BJ (cell line): ENCODE measurements around the gene STYXL2. TPM values are rescaled to one million over a fixed set of nuclear protein-coding genes. Genes with fewer than 3 reads are reported as not detected.

ENCODE experiments used
- CTCF ChIA-PET: fragments of 350-600 bp; formaldehyde crosslinking; extraction: SDS; loops from one replicate; lab custom pipeline; 2021; ENCODE audit warnings: antibody characterized with exemption, inconsistent platforms; lab: Yijun Ruan, JAX
- POLR2A ChIA-PET: fragments of 300-600 bp; sonication (Branson Sonifier 250); formaldehyde crosslinking; extraction: SDS; loops from one replicate; lab custom pipeline; 2021; ENCODE audit warnings: antibody characterized with exemption; lab: Charles Lee
- DNase-seq: peaks from one replicate; pipeline ENCODE4 v3.0.0-alpha.2; 2011; ENCODE audit warnings: low read depth
- H3K27me3 ChIP-seq: 2 replicates; pipeline ENCODE4 v1.6.0; 2011; ENCODE audit warnings: low read length; ENCODE audit not compliant: control insufficient read depth, insufficient read depth
- H3K36me3 ChIP-seq: 2 replicates; pipeline ENCODE4 v1.5.1; 2011; ENCODE audit warnings: low read length; ENCODE audit not compliant: control insufficient read depth, insufficient read depth
- H3K4me3 ChIP-seq: 2 replicates; pipeline ENCODE4 v1.5.1; 2011; ENCODE audit warnings: low read depth, mild to moderate bottlenecking, control low read depth, low read length
- CTCF ChIP-seq: IDR thresholded peaks from 2 replicates; pipeline ENCODE4 v1.5.1; 2011; ENCODE audit warnings: low read depth, mild to moderate bottlenecking, control low read depth, inconsistent platforms, low read length, moderate library complexity; ENCODE audit not compliant: insufficient read depth
- polyA minus RNA-seq: library from RNA; depleted of rRNA, polyadenylated mRNA; stranded (reverse); fragments of >200 nt; gene quantifications from 2 replicates; pipeline ENCODE4 v1.2.3, GENCODE V29; 2011; rRNA and poly(A)+ RNA removed
- polyA plus RNA-seq: library from polyadenylated mRNA; depleted of rRNA; stranded (reverse); fragments of >200 nt; gene quantifications from 2 replicates; pipeline ENCODE4 v1.2.3, GENCODE V29; 2011; rRNA removed

STYXL2 gene
- polyA plus RNA-seq (not detected in 2 replicates), polyA minus RNA-seq (not detected in 2 replicates)

- no peak for DNase-seq
- ChIA-PET CTCF (interaction anchor here (1.3 kb wide), 1 partner anchor 35 kb away, joined by 3 read pairs; no protein-coding TSS in a partner anchor), POLR2A (no interaction called here)
- H3K36me3 ChIP-seq = no peaks in the 10 kb centered on the region
- H3K27me3 ChIP-seq = no peaks in the 10 kb centered on the region; the same call in 1 of the 2 replicates
- TF ChIP-seq CTCF = no peak
- H3K4me3 ChIP-seq = no peak within 1 kb of the TSS
These were observed at the start of gene STYXL2 for GRCh38 chr1:167093846-167094516. Gene STYXL2 (plus strand): TSS chr1:167094075. CDS start chr1:167094850, 775 bp downstream.

GRCh38 chr1:167051907-167052306 lies 42.0 kb upstream of the STYXL2 start:
- H3K36me3 ChIP-seq = no peaks in the 10 kb centered on the region
- no peaks in the 10 kb centered on the region for H3K27me3 ChIP-seq
- no peak overlapping the region for H3K4me3 ChIP-seq
- POLR2A ChIA-PET = no interaction called here
- no peak for TF ChIP-seq CTCF
- CTCF ChIA-PET = interaction anchor here (0.5 to 18.3 kb wide), 2 partner anchors 84 to 141 kb away, joined by 3 to 343 read pairs; no protein-coding TSS in a partner anchor
- no peak for DNase-seq

- H3K36me3 ChIP-seq = no peaks in the 10 kb centered on the region
- POLR2A ChIA-PET = no interaction called here
- CTCF ChIA-PET = interaction anchor here (0.5 to 18.3 kb wide), 2 partner anchors 84 to 142 kb away, joined by 3 to 343 read pairs; no protein-coding TSS in a partner anchor
- no peaks in the 10 kb centered on the region for H3K27me3 ChIP-seq
- peak; percentile 48 for TF ChIP-seq CTCF
- DNase-seq = no peak
- no peak overlapping the region for H3K4me3 ChIP-seq
These were observed 41.5 kb upstream of the STYXL2 start for GRCh38 chr1:167052389-167052788.

DNA sequence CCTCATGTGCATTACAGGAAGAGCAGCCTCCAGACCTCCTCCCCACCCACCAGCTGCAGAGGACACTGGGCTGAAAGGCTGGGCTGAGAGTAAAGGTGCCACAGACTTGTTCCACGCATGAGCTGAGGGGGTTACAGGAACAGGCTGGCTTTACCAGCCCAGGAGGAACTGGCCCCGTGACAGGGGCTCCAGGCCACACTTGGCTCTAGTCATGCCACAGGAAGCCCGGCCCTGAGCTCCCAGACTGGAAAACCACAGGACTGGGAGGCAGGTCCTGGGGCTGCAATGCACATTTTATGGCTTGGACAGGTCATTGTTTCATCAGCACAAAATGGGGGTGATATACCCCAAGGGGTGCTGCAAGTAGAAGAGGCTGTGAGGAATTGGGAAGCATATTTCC lies 39.3 kb upstream of the STYXL2 start:
- ChIA-PET POLR2A (no interaction called here), CTCF (interaction anchor here (0.5 to 18.3 kb wide), 3 partner anchors 27 to 144 kb away, joined by 3 to 343 read pairs (median 5); no protein-coding TSS in a partner anchor)
- Histone ChIP-seq H3K27me3 (no peaks in the 10 kb centered on the region), H3K4me3 (no peak overlapping the region), H3K36me3 (no peaks in the 10 kb centered on the region)
- no peak for TF ChIP-seq CTCF
- DNase-seq = no peak

- no peak for TF ChIP-seq CTCF
- DNase-seq = no peak
- H3K36me3 ChIP-seq = no peaks in the 10 kb centered on the region
- no peak overlapping the region for H3K4me3 ChIP-seq
- no peaks in the 10 kb centered on the region for H3K27me3 ChIP-seq
- ChIA-PET CTCF (interaction anchor here (0.5 to 18.3 kb wide), 4 partner anchors 12 to 145 kb away, joined by 3 to 343 read pairs (median 4); no protein-coding TSS in a partner anchor), POLR2A (no interaction called here)
These were observed 38.8 kb upstream of the STYXL2 start for GRCh38 chr1:167054946-167055630.
